H1 (cell line): ENCODE measurements around the gene RRN3.
"Not testable (repeated sequence)": the region's sequence is repeated elsewhere in the genome, so short reads cannot be mapped to it uniquely, and the experiment has no call there.

Experiments used
- FOSL1 ChIP-seq: IDR thresholded peaks from 2 replicates; pipeline ENCODE4 v1.6.1; 2011; ENCODE audit warnings: mild to moderate bottlenecking, low read depth, low read length, moderate library complexity; ENCODE audit not compliant: insufficient read depth
- HDAC2 ChIP-seq, 2 experiments: fragments of 300-600 bp in 1 of 2; sonication (generic) in 1 of 2; IDR thresholded peaks; 2 replicates each; pipeline ENCODE4 v1.6.1; 2011 to 2012; ENCODE audit warnings: low read depth in 2 of 2, low read length in 2 of 2, mild to moderate bottlenecking in 2 of 2, moderate library complexity in 2 of 2, borderline replicate concordance in 1 of 2, inconsistent platforms in 1 of 2
- MAFK ChIP-seq: IDR thresholded peaks from 2 replicates; pipeline ENCODE4 v1.6.1; 2012; ENCODE audit warnings: low read depth, mild to moderate bottlenecking, improper control_type of control experiment, low read length
- POLR2AphosphoS5 ChIP-seq: IDR thresholded peaks from 2 replicates; pipeline ENCODE4 v1.6.1; 2011; ENCODE audit warnings: low read depth, low read length
- TF ChIP-seq, protein P1 (sequence below): IDR thresholded peaks from 2 replicates; pipeline ENCODE4 v1.6.1; 2012; ENCODE audit warnings: inconsistent platforms
- TF ChIP-seq, protein P2 (sequence below), 3 experiments: IDR thresholded peaks; 1 replicate in 2 of 3; 2 replicates in 1 of 3; pipeline versions ENCODE4 v1.5.1 to v1.6.1; 2011; ENCODE audit warnings: low read length in 3 of 3, mild to moderate bottlenecking in 3 of 3, inconsistent platforms in 2 of 3, low read depth in 1 of 3, moderate library complexity in 1 of 3; ENCODE audit not compliant: insufficient read depth in 1 of 3; ENCODE audit errors: control extremely low read depth in 1 of 3

DNA sequence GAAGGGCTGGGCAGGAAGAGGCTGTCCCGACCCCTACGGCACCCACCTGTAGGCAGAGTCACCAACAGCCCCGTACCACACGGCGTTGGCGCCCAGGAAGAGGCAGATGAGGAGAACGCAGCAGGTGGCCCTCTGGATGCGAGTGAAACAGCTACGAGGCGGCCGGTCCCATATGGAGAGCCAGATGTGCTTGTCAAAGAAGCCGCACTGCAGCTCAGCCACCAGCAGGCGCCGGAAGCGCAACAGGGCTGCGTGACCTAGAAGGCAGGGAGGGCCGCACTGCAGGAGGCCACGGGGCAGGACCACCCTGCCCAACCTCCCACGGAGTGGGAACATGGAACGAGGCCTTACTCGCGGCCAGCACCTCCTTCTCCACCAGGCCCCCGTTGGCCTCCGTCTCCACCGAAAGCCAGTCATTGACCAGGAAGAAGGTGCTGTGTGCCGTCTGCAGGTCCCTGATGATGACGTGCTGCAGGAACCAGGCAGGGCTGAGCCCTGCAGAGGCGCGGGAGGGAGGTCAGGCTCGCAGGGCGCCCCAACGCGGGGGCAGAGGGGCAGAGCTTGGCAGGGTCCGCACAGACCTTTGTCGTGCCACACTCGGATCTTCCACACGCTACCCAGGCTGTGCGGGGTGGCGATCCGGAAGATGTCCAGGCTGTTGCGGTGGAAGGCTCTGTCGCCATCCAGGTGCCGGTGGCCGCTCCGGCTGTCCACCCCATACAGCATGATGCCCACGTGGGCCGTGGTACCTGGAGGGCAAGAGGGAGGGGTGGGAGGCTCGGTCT lies 33.8 kb upstream of the RRN3 start:
- TF ChIP-seq, protein P1, sequence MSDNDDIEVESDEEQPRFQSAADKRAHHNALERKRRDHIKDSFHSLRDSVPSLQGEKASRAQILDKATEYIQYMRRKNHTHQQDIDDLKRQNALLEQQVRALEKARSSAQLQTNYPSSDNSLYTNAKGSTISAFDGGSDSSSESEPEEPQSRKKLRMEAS = not testable (repeated sequence)
- TF ChIP-seq, protein P2, sequence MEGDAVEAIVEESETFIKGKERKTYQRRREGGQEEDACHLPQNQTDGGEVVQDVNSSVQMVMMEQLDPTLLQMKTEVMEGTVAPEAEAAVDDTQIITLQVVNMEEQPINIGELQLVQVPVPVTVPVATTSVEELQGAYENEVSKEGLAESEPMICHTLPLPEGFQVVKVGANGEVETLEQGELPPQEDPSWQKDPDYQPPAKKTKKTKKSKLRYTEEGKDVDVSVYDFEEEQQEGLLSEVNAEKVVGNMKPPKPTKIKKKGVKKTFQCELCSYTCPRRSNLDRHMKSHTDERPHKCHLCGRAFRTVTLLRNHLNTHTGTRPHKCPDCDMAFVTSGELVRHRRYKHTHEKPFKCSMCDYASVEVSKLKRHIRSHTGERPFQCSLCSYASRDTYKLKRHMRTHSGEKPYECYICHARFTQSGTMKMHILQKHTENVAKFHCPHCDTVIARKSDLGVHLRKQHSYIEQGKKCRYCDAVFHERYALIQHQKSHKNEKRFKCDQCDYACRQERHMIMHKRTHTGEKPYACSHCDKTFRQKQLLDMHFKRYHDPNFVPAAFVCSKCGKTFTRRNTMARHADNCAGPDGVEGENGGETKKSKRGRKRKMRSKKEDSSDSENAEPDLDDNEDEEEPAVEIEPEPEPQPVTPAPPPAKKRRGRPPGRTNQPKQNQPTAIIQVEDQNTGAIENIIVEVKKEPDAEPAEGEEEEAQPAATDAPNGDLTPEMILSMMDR (IDR thresholded peaks at IDR 0.05; ENCODE audit: control extremely low read depth in 1 of 3, insufficient read depth in 1 of 3, low read depth in 1 of 3, low read length in 3 of 3) = not testable (repeated sequence)
- TF ChIP-seq POLR2AphosphoS5; HDAC2 (IDR thresholded peaks at IDR 0.05; ENCODE audit: borderline replicate concordance in 1 of 2, low read depth in 2 of 2, low read length in 2 of 2); MAFK; FOSL1: not testable (repeated sequence)
